HepG2 (cell line): ENCODE measurements around the gene YPEL5. TPM values are rescaled to one million over a fixed set of nuclear protein-coding genes. Genes with fewer than 3 reads are reported as not detected.
A peak's percentile ranks its signal among the peaks of the same experiment; 100 is the strongest.

ENCODE experiments used
- BHLHE40 ChIP-seq: IDR thresholded peaks from 2 replicates; pipeline ENCODE4 v1.6.1; 2011; ENCODE audit warnings: low read length, improper control_type of control experiment
- BRCA1 ChIP-seq: sonication (generic); formaldehyde crosslinking; IDR thresholded peaks from 2 replicates; pipeline ENCODE4 v1.4.0; 2020; ENCODE audit warnings: missing genetic modification reagents
- MBNL3 ChIP-seq: fragments of 250-450 bp; sonication (Bioruptor Pico); conservative IDR thresholded peaks from 2 replicates; pipeline ENCODE4 v1.8.0; 2022; ENCODE audit warnings: mild to moderate bottlenecking, inconsistent platforms
- SMAD1 ChIP-seq: sonication (generic); formaldehyde crosslinking; IDR thresholded peaks from 2 replicates; pipeline ENCODE4 v1.4.0; 2020; ENCODE audit warnings: missing genetic modification reagents, low read depth, mild to moderate bottlenecking, borderline replicate concordance
- TARDBP ChIP-seq: sonication (generic); formaldehyde crosslinking; IDR thresholded peaks from 2 replicates; pipeline ENCODE4 v1.8.0; 2022; ENCODE audit warnings: mild to moderate bottlenecking, missing genetic modification reagents
- TCF7L2 ChIP-seq: IDR thresholded peaks from 2 replicates; pipeline ENCODE4 v1.6.1; 2011; ENCODE audit warnings: mild to moderate bottlenecking, low read depth, low read length, moderate library complexity
- ZNF350 ChIP-seq: sonication (generic); formaldehyde crosslinking; IDR thresholded peaks from 2 replicates; pipeline ENCODE4 v1.4.0; 2020; ENCODE audit warnings: mild to moderate bottlenecking, low read depth, missing genetic modification reagents, borderline replicate concordance
- ZNF484 ChIP-seq: sonication (generic); formaldehyde crosslinking; IDR thresholded peaks from 2 replicates; pipeline ENCODE4 v1.5.1; 2020; ENCODE audit warnings: mild to moderate bottlenecking, low read depth, missing genetic modification reagents, borderline replicate concordance
- ZNF552 ChIP-seq: sonication (generic); formaldehyde crosslinking; IDR thresholded peaks from 2 replicates; pipeline ENCODE4 v1.9.0; 2022; ENCODE audit warnings: missing genetic modification reagents, mild to moderate bottlenecking, borderline replicate concordance
- polyA plus RNA-seq, 8 experiments: library from polyadenylated mRNA; depleted of rRNA in 3 of 8; stranded (reverse) in 7 of 8; unstranded in 1 of 8; fragments of >200 nt; fragmentation: Illumina TruSeq in 4 of 8; extraction: Trizol in 4 of 8; gene quantifications; 2 replicates each; pipeline versions ENCODE4 v1.2.1 to v1.2.3, GENCODE V29; 2011 to 2016; ENCODE audit warnings: low read depth in 4 of 8, missing spikeins in 1 of 8, mixed read lengths in 1 of 8; ENCODE audit not compliant: insufficient read depth in 1 of 8
- total RNA-seq, 5 experiments: library from RNA; depleted of rRNA; stranded (reverse); fragments of >200 nt; fragmentation: Illumina TruSeq; extraction: Trizol; gene quantifications; 2 replicates each; pipeline ENCODE4 v1.2.3, GENCODE V29; 2016; ENCODE audit warnings: low read depth in 1 of 5
- TF ChIP-seq, protein P1 (sequence below): sonication (generic); formaldehyde crosslinking; IDR thresholded peaks from 2 replicates; pipeline ENCODE4 v1.4.0; 2020; ENCODE audit warnings: missing genetic modification reagents
- TF ChIP-seq, protein P2 (sequence below): IDR thresholded peaks from 2 replicates; pipeline ENCODE4 v1.6.1; 2016; ENCODE audit warnings: missing compliant biosample characterization, missing genetic modification reagents, borderline replicate concordance
- TF ChIP-seq, protein P3 (sequence below): sonication (generic); formaldehyde crosslinking; IDR thresholded peaks from 2 replicates; pipeline ENCODE4 v1.4.0; 2020; ENCODE audit warnings: missing genetic modification reagents

The YPEL5 gene
- total and polyA plus RNA-seq, 2 of the 13 experiments (the other 11 are each of a cell fraction or from before 2014, with no cell fraction given), result 12.7 to 49.7 TPM

DNA sequence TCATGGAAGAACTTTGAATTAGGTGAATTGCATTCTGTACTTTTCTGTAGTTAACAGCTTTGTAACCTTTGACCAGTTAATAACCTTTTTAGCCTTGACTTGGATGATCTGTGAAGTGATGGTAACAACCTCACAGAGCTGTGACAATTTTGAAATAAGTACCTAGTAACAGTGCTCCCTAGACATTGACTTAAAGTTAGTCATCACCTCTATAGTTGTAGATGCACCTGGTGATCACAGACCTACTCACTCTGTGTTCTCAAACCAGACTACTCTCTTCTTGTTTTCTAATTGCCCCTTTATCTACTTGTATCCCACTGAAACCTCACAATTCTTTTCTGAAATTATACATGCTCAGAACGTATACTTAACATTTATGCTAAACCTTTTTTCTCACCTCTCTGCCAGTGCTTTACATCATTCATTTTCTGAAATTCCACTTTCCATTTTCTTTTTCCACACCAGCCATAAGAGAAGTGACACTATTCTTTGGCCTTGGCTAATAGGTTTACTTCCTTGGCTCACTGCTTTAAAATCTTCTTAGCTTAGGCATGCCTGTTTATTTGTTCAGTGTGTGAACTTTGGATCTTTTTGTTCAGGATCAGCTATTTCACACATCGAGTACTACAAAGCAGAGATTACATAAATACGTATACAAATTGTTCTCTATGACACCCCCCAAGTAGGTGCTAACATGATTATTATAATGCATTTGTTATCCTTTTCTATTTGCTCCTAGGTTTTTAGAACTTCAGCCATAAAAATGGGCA is 9.3 kb downstream of the YPEL5 start (continued):
- TF ChIP-seq, protein P1, sequence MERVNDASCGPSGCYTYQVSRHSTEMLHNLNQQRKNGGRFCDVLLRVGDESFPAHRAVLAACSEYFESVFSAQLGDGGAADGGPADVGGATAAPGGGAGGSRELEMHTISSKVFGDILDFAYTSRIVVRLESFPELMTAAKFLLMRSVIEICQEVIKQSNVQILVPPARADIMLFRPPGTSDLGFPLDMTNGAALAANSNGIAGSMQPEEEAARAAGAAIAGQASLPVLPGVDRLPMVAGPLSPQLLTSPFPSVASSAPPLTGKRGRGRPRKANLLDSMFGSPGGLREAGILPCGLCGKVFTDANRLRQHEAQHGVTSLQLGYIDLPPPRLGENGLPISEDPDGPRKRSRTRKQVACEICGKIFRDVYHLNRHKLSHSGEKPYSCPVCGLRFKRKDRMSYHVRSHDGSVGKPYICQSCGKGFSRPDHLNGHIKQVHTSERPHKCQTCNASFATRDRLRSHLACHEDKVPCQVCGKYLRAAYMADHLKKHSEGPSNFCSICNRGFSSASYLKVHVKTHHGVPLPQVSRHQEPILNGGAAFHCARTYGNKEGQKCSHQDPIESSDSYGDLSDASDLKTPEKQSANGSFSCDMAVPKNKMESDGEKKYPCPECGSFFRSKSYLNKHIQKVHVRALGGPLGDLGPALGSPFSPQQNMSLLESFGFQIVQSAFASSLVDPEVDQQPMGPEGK, result no peak
- TF ChIP-seq ZNF484 (CRISPR knock-in tag), result no peak
- no peak for TF ChIP-seq TCF7L2
- 0 out of 2 replicates have a peak, but pooled peaks have one; percentile 7 for TF ChIP-seq BHLHE40
- TF ChIP-seq, protein P2, sequence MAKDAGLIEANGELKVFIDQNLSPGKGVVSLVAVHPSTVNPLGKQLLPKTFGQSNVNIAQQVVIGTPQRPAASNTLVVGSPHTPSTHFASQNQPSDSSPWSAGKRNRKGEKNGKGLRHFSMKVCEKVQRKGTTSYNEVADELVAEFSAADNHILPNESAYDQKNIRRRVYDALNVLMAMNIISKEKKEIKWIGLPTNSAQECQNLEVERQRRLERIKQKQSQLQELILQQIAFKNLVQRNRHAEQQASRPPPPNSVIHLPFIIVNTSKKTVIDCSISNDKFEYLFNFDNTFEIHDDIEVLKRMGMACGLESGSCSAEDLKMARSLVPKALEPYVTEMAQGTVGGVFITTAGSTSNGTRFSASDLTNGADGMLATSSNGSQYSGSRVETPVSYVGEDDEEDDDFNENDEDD (CRISPR knock-in tag), result no peak
- no peak for TF ChIP-seq TARDBP (CRISPR knock-in tag)
- no peak for TF ChIP-seq ZNF350
- TF ChIP-seq SMAD1 (CRISPR knock-in tag), result no peak
- TF ChIP-seq MBNL3 (CRISPR knock-in tag), result no peak
- TF ChIP-seq, protein P3, sequence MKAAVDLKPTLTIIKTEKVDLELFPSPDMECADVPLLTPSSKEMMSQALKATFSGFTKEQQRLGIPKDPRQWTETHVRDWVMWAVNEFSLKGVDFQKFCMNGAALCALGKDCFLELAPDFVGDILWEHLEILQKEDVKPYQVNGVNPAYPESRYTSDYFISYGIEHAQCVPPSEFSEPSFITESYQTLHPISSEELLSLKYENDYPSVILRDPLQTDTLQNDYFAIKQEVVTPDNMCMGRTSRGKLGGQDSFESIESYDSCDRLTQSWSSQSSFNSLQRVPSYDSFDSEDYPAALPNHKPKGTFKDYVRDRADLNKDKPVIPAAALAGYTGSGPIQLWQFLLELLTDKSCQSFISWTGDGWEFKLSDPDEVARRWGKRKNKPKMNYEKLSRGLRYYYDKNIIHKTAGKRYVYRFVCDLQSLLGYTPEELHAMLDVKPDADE (CRISPR knock-in tag), result no peak
- TF ChIP-seq BRCA1 (CRISPR knock-in tag), result no peak
- no peak for TF ChIP-seq ZNF552
